Nephron (organoid): Measurements from ENCODE around the gene SSR3.

Source experiments
- H3K27ac Mint-ChIP-seq, 3 experiments: 2 replicates each; pipeline ENCODE4 v1.8.0; 2020; ENCODE audit warnings: mixed read lengths in 3 of 3, mild to moderate bottlenecking in 2 of 3, moderate library complexity in 1 of 3
- H3K27me3 Mint-ChIP-seq: 2 replicates; pipeline ENCODE4 v1.8.0; 2021; ENCODE audit warnings: low read depth, mild to moderate bottlenecking, moderate library complexity, mixed read lengths
- H3K36me3 Mint-ChIP-seq: 2 replicates; pipeline ENCODE4 v1.8.0; 2020; ENCODE audit warnings: low read depth, mixed read lengths
- H3K4me1 Mint-ChIP-seq: 2 replicates; pipeline ENCODE4 v1.8.0; 2020; ENCODE audit warnings: mixed read lengths
- H3K4me3 Mint-ChIP-seq, 3 experiments: 2 replicates each; pipeline ENCODE4 v1.8.0; 2020; ENCODE audit warnings: mild to moderate bottlenecking in 3 of 3, mixed read lengths in 3 of 3, moderate library complexity in 2 of 3
- H3K9me3 Mint-ChIP-seq: 2 replicates; pipeline ENCODE4 v1.8.0; 2020; ENCODE audit warnings: mixed read lengths
- CTCF ChIP-seq, 3 experiments: fragments of 200-600 bp; sonication (generic); IDR thresholded peaks; one replicate each; pipeline ENCODE4 v1.5.0; 2021; ENCODE audit warnings: antibody characterized with exemption in 3 of 3; ENCODE audit not compliant: unreplicated experiment in 3 of 3

SSR3 gene

GRCh38 chr3:156554842-156555687 is at the start of gene SSR3:
TSS of gene SSR3 (minus strand) at chr3:156555117. CDS start at chr3:156555089, 28 bp downstream.
- TF ChIP-seq CTCF (IDR thresholded peaks at IDR 0.05; ENCODE audit: unreplicated experiment in 3 of 3) = peak; percentile 24 to 38 (median 34)

GRCh38 chr3:156604064-156604641 is 49.2 kb upstream of the SSR3 start:
- H3K36me3 Mint-ChIP-seq = no peaks in the 10 kb centered on the region
- no peak overlapping the region for H3K4me3 Mint-ChIP-seq
- H3K9me3 Mint-ChIP-seq = no peaks in the 10 kb centered on the region
- H3K27ac Mint-ChIP-seq = no peak overlapping the region
- no peaks in the 10 kb centered on the region for H3K27me3 Mint-ChIP-seq
- peaks cover 16% of the 10 kb centered on the region for H3K4me1 Mint-ChIP-seq
- no peak for TF ChIP-seq CTCF (IDR thresholded peaks at IDR 0.05; ENCODE audit: unreplicated experiment in 3 of 3)

More at GRCh38 chr3:156554842-156555687, at the start of gene SSR3:
- Mint-ChIP-seq H3K27ac (peak within 1 kb of the TSS; percentile 75 to 98 (median 87)), H3K36me3 (peaks cover 26% of the 10 kb centered on the region), H3K9me3 (no peaks in the 10 kb centered on the region), H3K4me3 (peak within 1 kb of the TSS; percentile 98 to 99 (median 99)), H3K27me3 (no peaks in the 10 kb centered on the region), H3K4me1 (peaks cover 71% of the 10 kb centered on the region)

GRCh38 chr3:156603379-156604017 is 48.6 kb upstream of the SSR3 start:
- Mint-ChIP-seq H3K4me1 (peaks cover 10% of the 10 kb centered on the region), H3K4me3 (no peak overlapping the region), H3K36me3 (no peaks in the 10 kb centered on the region), H3K9me3 (no peaks in the 10 kb centered on the region), H3K27me3 (no peaks in the 10 kb centered on the region), H3K27ac (no peak overlapping the region)
- TF ChIP-seq CTCF (IDR thresholded peaks at IDR 0.05; ENCODE audit: unreplicated experiment in 3 of 3) = no peak

- H3K4me1 Mint-ChIP-seq = peaks cover 10% of the 10 kb centered on the region
- H3K4me3 Mint-ChIP-seq = no peak overlapping the region
- no peaks in the 10 kb centered on the region for H3K9me3 Mint-ChIP-seq
- peak overlapping the region; percentile 42 to 89 (median 50) for H3K27ac Mint-ChIP-seq
- no peaks in the 10 kb centered on the region for H3K36me3 Mint-ChIP-seq
- H3K27me3 Mint-ChIP-seq = no peaks in the 10 kb centered on the region
- TF ChIP-seq CTCF (IDR thresholded peaks at IDR 0.05; ENCODE audit: unreplicated experiment in 3 of 3) = no peak
Measured at GRCh38 chr3:156602424-156602823, 47.5 kb upstream of the SSR3 start.

GRCh38 chr3:156601497-156601896 is 46.6 kb upstream of the SSR3 start:
- no peak for TF ChIP-seq CTCF (IDR thresholded peaks at IDR 0.05; ENCODE audit: unreplicated experiment in 3 of 3)
- Mint-ChIP-seq H3K9me3 (no peaks in the 10 kb centered on the region), H3K27ac (no peak overlapping the region), H3K4me1 (peaks cover 10% of the 10 kb centered on the region), H3K4me3 (no peak overlapping the region), H3K36me3 (no peaks in the 10 kb centered on the region), H3K27me3 (no peaks in the 10 kb centered on the region)
